NCI-H146 treated with DMSO at 0.1 percent for 48 hours (cell line): ENCODE results near the gene MYO19.
"Not testable (repeated sequence)": the region's sequence is repeated elsewhere in the genome, so short reads cannot be mapped to it uniquely, and the experiment has no call there.

ENCODE experiments used
- DNase-seq: peaks from one replicate; lab custom pipeline; 2025; ENCODE audit not compliant: unreplicated experiment; lab: John Stamatoyannopoulos, UW

The MYO19 gene

DNA sequence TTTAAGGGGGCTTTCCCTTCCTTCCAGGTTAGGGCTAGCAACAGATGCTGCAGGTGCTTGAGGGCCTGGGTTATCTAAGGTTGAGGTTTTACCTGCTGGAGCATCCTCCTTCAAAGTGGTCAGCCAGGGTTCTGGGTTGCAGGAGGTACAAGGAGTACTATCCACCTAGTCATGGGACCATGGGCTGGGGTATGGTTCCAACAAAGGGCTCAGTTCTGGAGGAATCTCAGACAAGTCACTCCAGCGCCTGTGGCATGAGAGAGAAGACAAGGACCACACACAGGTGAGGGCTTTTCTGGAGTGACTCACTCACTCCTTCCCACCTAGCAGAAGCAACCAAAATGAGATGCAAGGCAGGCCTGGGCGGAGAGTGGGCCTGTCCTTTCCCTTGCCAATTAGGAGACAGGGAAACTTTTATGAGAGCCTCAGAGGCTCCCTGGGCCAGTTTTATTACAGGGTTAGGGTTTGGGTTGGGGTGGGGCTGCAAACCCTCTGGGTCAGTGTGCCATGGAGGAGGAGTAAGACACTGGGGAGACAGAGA lies 2.2 kb downstream of the MYO19 start:
- no peak for DNase-seq

DNA sequence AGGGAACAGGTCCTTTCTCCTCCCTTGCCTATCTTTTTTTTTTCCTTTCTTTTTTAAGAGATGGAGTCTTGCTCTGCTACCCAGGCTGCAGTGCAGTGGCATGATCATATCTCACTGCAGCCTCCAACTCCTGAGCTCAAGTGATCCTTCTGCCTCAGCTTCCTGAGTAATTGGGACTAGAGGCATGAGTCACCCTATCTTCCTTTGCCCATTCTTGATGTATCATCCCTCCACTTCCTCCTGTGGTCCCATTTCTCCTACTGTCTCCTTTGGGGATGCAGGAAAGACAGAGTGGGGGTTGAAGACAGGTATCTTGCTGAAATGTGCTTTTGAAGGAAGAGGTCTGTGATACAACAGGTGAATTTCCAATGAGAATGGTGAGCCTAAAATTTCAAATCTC lies 5.5 kb downstream of the MYO19 start:
- no peak for DNase-seq

DNA sequence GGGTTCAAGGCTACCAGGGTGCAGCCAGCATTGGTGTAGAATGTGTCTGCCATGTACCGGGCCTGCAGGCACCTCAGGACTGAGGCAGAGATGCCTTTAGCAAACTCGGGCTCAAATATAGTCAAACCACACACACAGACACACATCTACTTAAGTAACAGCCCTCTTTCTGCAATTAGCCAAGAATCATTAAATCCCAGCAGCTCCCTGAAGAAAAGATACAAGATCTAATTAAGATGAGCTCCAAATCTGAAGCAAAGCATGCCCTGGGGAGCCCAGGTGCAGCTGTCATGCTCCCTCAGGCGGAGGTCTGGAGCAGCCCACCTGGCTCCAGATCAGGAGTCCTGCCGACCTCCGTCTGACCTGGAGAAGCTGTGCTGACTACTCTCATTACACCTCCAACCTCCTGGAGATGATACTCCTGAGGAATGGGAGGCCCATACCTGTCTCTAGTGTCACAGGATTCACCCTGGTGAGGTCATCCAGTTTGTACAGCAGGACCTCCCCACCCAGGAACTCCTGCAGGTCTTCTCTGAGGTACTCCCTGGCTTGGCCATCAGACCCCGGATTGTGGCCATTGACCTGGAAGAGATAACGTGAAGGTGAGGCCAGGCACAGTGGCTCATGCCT lies 6.9 kb downstream of the MYO19 start:
- DNase-seq: no peak

DNA sequence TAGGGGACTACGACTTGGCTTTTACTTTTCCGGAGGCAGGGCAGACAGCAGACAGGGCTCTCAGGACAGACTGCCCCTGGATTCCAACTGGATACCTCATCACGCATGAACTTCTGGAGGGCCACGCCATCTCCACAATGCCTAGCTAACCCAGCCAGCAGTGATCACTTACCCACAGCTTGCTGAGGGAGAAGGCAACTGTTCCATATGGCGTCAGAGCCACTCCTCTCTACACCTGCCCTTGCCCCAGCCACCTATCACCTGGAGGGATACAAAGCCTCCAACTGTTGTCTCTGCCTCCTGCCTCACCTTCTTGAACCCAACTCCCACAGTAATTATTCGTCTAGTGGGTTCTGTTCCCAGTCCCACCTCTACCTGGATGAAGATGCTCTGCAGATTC lies 8.8 kb downstream of the MYO19 start:
- DNase-seq: no peak

DNA sequence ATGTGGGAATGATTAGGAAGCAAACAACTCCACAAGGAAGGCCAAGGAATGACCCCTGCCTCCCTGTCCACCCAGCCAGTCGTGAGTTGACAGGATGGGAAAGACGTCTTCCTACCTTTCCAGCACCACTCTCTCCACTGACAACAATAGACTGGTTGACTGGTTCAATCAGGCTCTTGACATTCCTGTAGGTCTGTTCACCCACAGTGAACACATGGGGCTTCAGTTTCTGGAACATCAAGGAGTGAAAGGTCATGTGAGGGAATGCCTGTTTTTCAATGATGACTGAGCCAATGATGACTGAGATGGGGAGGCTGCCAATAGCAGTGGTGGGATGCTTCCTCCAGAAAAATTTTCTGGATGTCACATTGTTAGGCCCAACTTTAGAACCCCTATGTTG lies 9.6 kb downstream of the MYO19 start:
- DNase-seq: no peak

DNA sequence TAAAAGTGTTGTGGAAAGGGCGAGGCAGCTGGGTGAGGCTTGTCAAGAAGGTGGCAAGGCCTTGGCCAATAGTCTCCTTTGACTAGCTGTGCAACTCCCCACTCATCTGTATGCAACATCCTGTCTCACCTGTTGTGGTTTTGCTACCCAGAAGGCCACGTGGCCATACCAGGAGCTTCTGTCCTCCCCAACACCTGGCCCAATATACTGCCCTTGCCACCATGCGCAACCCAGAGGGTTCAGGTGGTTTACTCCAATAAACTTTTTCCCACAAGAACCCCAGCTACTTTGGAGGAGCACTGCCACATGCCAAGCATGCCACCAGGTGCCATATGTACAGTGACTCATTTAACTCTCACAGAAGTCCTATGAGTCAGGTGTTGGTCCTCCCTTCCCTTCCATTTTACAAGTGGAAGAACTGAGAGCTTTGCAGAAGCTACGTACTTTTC lies 10.2 kb downstream of the MYO19 start:
- DNase-seq: no peak

DNA sequence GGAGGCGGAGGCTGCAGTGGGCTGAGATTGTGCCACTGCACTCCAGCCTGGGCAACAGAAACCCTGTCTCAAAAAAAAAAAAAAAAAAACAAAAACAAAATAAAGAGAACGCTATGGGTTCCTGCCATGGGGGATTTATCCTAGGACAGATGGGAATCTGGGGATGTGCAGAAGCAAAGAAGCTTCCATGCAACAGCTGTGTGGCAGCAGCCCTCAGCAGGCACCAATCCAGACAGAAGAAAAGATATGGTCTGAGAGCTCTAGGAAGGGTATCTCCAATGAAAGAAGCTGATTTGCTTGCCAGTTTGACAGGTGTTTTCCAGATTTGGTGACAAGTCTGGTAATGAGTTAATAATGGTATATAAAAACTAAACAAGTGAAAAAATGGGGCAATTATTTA lies 11.6 kb downstream of the MYO19 start:
- no peak for DNase-seq

DNA sequence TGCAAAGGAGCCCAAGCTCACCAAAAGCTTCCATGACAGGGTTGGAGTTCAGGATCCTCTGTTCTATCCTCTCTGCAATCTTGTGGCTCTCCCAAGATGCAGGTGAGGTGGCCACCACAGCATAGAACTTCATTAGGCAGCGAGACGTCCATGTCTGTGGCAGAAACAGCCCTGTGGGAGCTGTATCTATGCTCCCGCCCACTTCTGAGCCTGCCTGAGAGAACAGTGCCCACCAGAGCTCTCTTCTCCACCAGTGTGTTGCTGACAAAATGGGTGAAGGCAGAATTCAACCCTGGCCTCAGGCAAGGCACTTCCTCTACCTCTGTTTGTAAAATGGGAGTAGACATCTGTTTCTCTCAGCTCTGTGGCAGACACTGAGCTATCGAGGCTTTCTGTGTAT lies 18.8 kb downstream of the MYO19 start:
- DNase-seq: no peak

DNA sequence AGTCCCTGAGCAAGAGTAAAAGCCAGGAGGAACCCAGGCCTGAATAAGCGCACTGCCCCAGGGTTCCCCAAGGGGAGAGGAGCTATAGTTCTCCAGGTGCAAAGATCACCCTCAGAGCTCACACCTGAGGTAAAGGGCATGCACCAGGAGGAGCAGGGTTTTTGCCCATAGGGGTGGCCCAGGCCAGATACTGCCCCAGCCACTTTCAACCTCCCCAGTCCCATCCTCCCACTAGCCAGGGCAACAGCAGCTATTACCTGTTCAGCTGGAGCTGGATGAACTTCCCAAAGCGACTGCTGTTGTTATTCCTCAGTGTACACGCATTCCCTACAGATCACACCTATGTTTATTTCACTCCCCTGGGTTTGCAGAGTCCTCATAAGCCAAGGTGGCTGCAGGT lies 19.8 kb downstream of the MYO19 start:
- DNase-seq: no peak

DNA sequence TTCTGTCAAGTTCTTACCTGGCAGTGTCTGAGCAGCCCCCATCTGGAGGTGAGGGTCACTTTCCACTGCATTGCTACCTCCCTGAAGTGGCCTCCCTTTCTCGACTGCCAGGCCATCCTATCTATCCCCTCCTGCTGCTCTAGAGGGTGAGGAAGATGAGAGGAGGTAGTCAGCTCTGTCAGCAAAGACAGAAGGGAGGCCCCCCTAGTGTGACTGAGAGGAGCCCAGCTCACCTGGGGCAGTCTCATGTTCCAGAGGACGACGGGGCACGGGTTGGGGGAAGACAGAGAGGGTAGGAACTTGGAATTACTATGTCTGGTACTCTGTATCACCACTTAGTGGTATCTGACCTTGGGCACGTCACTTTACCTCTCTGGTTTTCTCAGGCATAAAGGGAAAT lies 22.0 kb downstream of the MYO19 start:
- DNase-seq: no peak

DNA sequence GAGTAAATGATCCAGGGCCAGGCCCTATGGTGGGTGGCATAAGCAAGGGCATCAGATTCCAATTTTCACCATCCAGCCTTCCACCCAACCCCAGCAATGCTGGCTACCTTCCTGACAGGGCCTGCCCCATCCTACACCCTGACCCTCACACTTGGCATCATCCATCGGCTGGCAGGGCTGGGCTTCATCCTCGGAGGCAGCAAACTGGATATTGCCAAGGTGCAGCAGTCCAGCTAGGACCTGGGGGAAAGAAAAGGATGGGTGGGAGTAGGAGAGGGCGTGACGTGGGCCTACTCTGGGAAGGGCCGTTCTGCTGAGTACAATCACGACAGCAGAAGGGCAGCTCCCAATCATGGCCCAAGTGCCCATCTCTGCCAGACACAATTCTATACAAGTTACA lies 23.5 kb downstream of the MYO19 start:
- no peak for DNase-seq

DNA sequence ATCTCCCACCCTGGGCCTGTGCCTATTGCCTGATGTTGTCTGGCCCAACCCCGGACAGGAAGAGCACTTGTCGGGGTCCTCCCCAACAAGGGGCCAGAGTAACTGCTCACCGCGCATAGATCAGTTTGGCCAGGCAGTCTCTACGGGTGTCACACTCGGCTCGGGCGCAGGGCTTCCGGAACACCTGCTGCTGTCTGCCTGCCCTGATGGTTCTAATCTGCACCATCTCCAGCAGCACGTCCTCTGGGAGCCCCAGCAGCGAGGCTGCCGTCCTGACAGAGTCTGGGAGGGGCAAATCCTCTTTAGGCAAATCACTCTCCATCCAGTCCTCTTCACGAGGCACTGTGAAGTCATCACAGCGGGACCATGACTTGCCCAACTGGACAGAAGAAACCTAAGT lies 24.0 kb downstream of the MYO19 start:
- DNase-seq: no peak

DNA sequence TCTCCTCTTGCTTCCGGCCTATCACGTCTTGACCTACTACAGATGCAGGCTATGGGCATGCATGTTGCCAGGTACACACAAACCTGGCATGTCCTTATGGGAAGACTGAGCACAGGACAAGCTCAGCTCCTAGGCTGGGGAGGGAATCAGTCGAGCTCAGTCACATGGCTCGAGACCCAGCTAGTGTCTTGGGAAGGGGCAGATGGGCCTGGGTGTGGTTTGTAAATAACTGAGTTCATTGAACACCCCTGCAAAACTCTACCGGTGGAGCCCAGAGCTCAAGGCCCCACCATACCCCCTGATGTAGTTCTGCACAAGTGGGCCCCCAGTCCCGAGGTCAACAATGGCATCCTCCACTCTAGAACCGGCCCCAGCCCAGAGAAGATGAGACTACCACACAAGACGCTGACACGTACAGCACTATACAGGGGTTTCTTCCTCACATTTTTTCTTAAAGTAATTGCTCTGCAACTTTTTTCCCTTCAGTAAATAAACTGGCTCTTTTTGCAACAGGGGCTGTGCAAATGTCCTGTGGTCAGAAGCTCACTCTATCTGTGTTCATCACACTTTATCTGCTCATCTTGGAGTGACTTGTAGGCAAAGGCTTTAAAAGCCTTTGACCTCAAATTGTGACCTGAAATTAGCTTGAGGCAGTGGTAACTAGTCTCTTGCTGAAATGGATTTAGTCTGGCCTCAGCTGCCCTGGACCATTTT lies 25.2 kb downstream of the MYO19 start:
- no peak for DNase-seq

DNA sequence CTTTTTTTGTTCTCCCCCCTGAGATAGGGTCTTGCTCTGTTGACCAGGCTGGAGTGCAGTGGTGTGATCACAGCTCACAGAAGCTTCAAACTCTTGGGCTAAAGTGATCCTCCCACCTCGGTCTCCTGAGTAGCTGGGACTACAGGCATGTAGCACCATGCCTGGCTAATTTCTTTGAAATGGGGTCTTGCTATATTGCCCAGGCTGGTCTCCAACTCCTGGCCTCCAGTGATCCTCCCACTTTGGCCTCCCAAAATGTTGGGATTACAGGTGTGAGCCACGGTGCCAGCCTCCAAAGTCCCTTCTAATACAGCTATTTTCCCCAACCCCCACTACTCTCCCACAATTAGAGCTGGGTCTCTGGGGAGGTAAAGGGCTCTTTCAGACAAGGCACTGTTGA lies 26.2 kb downstream of the MYO19 start:
- not testable (repeated sequence) for DNase-seq

DNA sequence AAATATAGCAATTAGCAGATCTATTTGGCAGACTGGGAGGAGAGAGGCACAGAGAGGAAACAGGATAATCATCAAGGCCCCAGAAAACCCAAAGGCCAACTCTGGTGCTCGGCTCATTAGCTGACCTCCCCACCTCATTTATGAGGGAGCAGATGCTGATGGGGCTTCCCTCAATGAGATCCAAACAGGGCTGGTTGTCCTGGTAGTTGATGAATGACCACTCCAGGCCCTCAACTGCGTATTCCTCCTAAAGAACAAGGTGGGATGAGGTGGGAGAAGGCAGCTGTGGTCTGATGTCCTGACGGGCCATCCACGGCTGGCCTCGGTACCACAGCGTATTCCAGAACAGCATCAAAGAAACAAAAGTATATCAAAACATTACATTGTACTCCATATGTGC lies 27.4 kb downstream of the MYO19 start:
- no peak for DNase-seq

DNA sequence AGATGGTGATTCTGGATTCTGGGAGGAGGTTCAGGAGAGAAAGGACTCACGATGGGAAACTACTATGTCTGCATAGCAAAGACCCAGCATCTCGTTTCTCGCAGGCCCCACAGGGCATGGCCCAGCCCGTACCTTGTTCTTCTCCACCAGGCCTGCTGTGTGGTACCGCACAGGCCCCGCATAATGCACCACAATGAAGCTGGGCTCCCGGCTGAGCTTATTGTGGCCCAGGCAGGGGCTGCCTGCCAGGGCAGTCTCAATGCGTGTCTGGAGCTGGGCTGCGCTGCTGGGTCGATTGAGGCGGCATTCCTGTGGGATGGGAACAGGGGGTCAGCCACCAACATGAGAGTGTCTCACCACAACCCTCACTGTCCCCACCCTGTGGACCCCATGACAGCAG lies 27.8 kb downstream of the MYO19 start:
- no peak for DNase-seq

DNA sequence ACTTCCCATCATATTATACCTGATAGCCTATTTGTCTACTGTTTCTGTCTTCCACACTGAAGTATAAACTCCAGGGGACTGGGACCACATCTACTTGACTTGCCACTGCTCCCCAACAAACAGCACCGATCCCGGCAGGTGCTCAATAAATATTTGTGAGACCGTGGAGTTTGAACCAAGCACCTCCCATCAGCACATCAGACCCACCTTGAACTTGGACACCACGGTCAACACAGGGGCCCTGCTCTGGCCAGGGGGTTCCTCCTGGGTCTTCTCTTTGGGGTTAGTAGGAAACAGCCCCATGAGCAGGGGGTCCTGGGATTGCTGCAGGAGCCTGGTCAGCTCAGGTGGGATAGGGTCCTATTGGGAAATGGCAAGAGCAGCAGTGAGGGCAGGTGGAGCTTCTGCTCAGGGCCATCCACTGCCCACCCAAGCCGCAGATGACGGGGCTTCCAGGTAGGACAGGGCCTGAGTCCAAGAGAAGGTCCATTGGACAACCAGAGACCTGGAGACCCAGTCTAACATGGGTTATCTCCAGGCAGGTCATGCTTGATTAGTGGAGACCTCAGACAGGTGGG lies 28.3 kb downstream of the MYO19 start:
- no peak for DNase-seq

DNA sequence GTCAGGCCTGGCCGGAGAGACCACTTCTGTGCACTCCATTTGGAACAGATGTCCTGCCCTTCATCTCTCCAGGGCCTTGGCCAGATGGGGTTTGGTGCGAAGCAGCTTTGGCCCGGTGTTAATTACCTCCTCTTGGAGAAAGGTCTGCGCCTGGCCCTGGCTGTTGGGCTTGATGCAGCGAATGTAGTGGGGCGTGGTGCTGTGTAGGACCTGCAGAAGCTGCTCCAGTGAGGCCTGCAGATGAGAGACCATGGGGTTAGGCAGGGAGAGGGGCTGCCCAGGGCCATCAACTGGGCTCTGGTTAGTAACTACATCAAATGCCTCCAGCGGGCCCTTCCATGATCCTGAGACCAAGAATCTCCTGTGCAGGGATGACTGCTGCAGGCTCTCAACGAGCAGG lies 29.5 kb downstream of the MYO19 start:
- DNase-seq: no peak

DNA sequence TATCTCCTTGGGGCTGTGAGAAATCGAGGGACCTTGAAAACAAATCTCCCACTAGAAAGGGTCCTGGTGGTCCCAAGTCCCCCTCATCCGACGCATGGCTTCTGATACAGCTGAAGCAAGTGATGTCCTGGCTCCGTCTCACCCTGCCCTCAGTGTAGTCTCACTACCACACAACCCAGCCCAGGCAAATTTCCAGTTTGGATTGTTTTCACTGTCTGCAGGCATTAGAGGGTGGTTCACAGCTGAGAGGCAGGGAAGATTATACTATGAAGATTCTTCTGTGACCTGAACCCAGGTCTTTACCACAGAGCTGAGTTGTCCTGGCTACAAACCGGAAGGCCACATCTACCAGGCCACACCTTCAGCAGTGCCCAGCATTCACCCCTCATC lies 30.5 kb downstream of the MYO19 start:
- no peak for DNase-seq

DNA sequence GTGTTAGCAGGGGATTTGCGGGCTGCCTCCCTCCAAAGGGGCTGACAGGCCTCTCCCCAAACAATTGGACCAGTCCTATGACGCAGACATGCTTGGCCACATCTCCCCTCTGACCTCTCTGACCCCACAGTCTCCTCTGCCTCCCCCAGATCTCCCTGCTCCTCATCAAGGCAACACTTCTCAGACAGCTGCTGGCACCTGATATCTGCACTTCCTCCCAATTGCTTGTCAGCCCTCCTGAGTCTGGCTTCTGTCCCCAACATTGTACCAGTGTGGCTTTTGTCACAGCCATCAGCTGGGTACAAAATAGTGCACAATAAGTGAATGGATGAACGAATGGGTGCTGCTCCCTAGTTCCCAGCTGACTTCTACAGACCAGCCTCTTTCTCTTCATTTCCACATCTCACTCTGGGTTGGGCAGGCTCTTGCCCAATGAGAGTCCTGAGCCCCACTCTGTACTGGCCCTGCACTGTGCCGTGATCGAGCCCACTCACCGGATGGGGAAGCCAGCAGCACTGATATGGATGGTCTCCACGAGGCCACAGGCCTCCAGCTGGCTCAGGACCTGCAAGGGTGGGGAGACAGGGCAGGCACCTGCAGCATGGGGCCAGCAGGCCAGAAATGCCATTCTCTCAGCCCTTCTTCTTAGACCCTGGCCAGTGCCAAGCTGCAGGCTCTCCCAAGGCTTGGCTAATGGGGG lies 31.1 kb downstream of the MYO19 start:
- DNase-seq: no peak

DNA sequence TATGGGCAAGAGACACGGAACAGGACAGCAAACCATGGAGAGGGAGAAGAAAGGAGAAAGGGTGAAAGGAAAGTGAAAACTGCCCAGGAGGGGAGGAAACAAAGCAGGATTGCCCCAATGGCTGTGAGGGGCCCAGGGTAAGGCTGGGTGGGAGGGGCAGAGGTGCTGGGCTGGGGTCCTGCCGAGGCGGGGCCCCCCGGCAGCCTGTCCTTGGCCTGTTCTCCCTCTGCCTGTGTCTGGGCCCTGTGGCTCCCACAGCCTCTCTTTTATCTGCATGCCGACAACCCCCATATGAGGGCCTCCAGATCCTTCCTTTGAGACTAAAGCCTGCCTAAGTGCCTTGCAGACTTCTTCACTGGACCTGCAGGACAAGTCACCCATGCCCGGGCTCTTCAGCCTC lies 32.7 kb downstream of the MYO19 start:
- DNase-seq: no peak

DNA sequence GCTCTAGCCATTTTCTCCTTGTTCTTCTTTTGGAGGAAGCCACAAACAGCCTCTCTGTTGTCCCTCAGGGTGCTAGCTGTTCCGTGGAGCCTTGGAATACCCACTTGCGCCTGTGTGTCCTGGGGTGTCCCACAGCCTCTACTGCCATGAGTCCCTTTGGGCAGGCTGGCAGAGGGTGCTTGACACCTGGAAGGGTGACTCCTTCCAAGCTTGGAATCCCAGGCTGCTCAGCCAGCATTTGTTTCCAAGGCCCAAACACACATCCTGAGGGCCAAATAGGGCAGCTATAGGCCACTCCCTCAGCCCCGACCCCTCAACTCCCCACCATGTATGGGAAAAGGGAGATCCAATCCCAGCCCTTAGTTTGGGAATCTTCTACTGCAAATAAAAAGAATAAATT lies 33.3 kb downstream of the MYO19 start:
- no peak for DNase-seq
